Tibial artery (tissue), 4 donors: ENCODE results near the gene NEUROG3.

ENCODE experiments used
- DNase-seq, 2 donors: peaks; one replicate each; pipeline ENCODE4 v3.0.0-alpha.2; 2019
- H3K27ac ChIP-seq, 2 donors: fragments of 200-600 bp; sonication (generic) in 1 of 2; 1 replicate in 1 of 2; 2 replicates in 1 of 2; pipeline ENCODE4 v1.5.1; 2018 to 2019; ENCODE audit warnings: mild to moderate bottlenecking in 1 of 2
- H3K27me3 ChIP-seq, 2 donors: fragments of 200-600 bp; sonication (generic) in 1 of 2; one replicate each; pipeline versions ENCODE4 v1.5.1 to v1.6.0; 2016 to 2019
- H3K36me3 ChIP-seq, 3 donors: fragments of 200-600 bp; sonication (generic) in 2 of 3; one replicate each; pipeline ENCODE4 v1.5.1; 2016 to 2019; ENCODE audit warnings: mild to moderate bottlenecking in 2 of 3
- H3K4me1 ChIP-seq, 4 donors: fragments of 200-600 bp; sonication (generic) in 2 of 4; 1 replicate in 3 of 4; 2 replicates in 1 of 4; pipeline ENCODE4 v1.5.1; 2016 to 2019
- H3K4me3 ChIP-seq, 2 donors: fragments of 200-600 bp; sonication (generic) in 1 of 2; 1 replicate in 1 of 2; 2 replicates in 1 of 2; pipeline ENCODE4 v1.5.1; 2018 to 2019; ENCODE audit warnings: mild to moderate bottlenecking in 2 of 2
- H3K9me3 ChIP-seq, 3 donors: fragments of 200-600 bp; sonication (generic) in 1 of 3; one replicate each; pipeline ENCODE4 v1.5.1; 2016 to 2019
- intact Hi-C: fragments of 100-400 bp; cut with DNase I; formaldehyde crosslinking; loops from one replicate; pipeline ENCODE4 v1.15.0; 2023; ENCODE audit warnings: low total_unique reads
- TF ChIP-seq, protein P1 (sequence below), 2 experiments: fragments of 200-600 bp in 1 of 2; fragments of 450-650 bp in 1 of 2; IDR thresholded peaks; one replicate each; pipeline ENCODE4 v1.5.1; 2017 to 2019; ENCODE audit warnings: antibody characterized with exemption in 2 of 2, mild to moderate bottlenecking in 1 of 2, moderate library complexity in 1 of 2

Gene NEUROG3

GRCh38 chr10:69614130-69614529, 40.9 kb upstream of the NEUROG3 start:
- no peak for DNase-seq
- no peak overlapping the region for H3K4me3 ChIP-seq
- TF ChIP-seq, protein P1, sequence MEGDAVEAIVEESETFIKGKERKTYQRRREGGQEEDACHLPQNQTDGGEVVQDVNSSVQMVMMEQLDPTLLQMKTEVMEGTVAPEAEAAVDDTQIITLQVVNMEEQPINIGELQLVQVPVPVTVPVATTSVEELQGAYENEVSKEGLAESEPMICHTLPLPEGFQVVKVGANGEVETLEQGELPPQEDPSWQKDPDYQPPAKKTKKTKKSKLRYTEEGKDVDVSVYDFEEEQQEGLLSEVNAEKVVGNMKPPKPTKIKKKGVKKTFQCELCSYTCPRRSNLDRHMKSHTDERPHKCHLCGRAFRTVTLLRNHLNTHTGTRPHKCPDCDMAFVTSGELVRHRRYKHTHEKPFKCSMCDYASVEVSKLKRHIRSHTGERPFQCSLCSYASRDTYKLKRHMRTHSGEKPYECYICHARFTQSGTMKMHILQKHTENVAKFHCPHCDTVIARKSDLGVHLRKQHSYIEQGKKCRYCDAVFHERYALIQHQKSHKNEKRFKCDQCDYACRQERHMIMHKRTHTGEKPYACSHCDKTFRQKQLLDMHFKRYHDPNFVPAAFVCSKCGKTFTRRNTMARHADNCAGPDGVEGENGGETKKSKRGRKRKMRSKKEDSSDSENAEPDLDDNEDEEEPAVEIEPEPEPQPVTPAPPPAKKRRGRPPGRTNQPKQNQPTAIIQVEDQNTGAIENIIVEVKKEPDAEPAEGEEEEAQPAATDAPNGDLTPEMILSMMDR (IDR thresholded peaks at IDR 0.05) = no peak
- no peak overlapping the region for H3K27ac ChIP-seq
- H3K9me3 ChIP-seq = peaks cover 0 to 15% (median 14%) of the 10 kb centered on the region in 3 donors
- no peaks in the 10 kb centered on the region for H3K27me3 ChIP-seq
- intact Hi-C loops = no loop called here
- no peaks in the 10 kb centered on the region for H3K36me3 ChIP-seq
- H3K4me1 ChIP-seq = no peaks in the 10 kb centered on the region

GRCh38 chr10:69612760-69613159, 39.5 kb upstream of the NEUROG3 start:
- Histone ChIP-seq H3K4me3 (no peak overlapping the region), H3K36me3 (no peaks in the 10 kb centered on the region), H3K27ac (no peak overlapping the region), H3K4me1 (no peaks in the 10 kb centered on the region), H3K9me3 (peaks cover 0 to 18% (median 16%) of the 10 kb centered on the region in 3 donors), H3K27me3 (no peaks in the 10 kb centered on the region)
- DNase-seq = no peak
- intact Hi-C loops = no loop called here
- TF ChIP-seq, protein P1 (IDR thresholded peaks at IDR 0.05) = no peak

DNA sequence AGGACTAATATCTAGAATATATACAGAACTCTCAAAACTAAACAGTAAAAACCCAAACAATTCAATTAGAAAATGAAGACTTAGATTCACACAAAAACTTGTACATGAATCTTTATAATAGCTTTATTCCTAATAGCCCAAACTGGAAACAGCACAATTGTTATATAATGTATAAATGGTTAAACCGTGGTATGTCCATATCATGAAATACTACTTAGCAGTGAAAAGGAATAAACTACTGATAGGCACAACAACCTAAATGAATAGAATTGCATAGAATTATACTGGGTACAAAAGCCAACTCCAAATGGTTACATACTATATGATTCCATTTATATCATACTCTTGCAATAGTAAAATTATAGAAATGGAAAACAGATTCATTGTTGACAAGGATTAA, 35.9 kb upstream of the NEUROG3 start:
- intact Hi-C loops = no loop called here
- H3K27me3 ChIP-seq = peaks cover 0 to 4% of the 10 kb centered on the region in 2 donors

GRCh38 chr10:69600761-69601330, 27.6 kb upstream of the NEUROG3 start:
- peaks cover 0 to 7% (median 0%) of the 10 kb centered on the region in 3 donors for H3K9me3 ChIP-seq
- no peak overlapping the region for H3K4me3 ChIP-seq
- DNase-seq = no peak
- H3K27ac ChIP-seq = no peak overlapping the region
- H3K27me3 ChIP-seq = peaks cover 0 to 34% of the 10 kb centered on the region in 2 donors
- no peaks in the 10 kb centered on the region for H3K36me3 ChIP-seq
- intact Hi-C loops = no loop called here
- TF ChIP-seq, protein P1 (IDR thresholded peaks at IDR 0.05) = no peak
- H3K4me1 ChIP-seq = no peaks in the 10 kb centered on the region

More for the DNA sequence above, 35.9 kb upstream of the NEUROG3 start:
- no peaks in the 10 kb centered on the region for H3K36me3 ChIP-seq
- TF ChIP-seq, protein P1 (IDR thresholded peaks at IDR 0.05) = no peak
- H3K4me1 ChIP-seq = no peaks in the 10 kb centered on the region
- no peak for DNase-seq
- H3K9me3 ChIP-seq = peaks cover 0 to 23% (median 18%) of the 10 kb centered on the region in 3 donors
- no peak overlapping the region for H3K27ac ChIP-seq
- H3K4me3 ChIP-seq = no peak overlapping the region

- intact Hi-C loops = no loop called here
- no peaks in the 10 kb centered on the region for H3K36me3 ChIP-seq
- no peak overlapping the region for H3K27ac ChIP-seq
- no peak for DNase-seq
- H3K4me3 ChIP-seq = no peak overlapping the region
- no peaks in the 10 kb centered on the region for H3K27me3 ChIP-seq
- no peaks in the 10 kb centered on the region for H3K4me1 ChIP-seq
- TF ChIP-seq, protein P1 (IDR thresholded peaks at IDR 0.05) = no peak
- no peaks in the 10 kb centered on the region for H3K9me3 ChIP-seq
Observed at GRCh38 chr10:69588358-69588757, 15.1 kb upstream of the NEUROG3 start.

GRCh38 chr10:69584624-69585023, 11.4 kb upstream of the NEUROG3 start:
- no peak for DNase-seq
- no peak overlapping the region for H3K4me3 ChIP-seq
- no peak overlapping the region for H3K27ac ChIP-seq
- TF ChIP-seq, protein P1 (IDR thresholded peaks at IDR 0.05) = no peak
- H3K4me1 ChIP-seq = no peaks in the 10 kb centered on the region
- H3K36me3 ChIP-seq = no peaks in the 10 kb centered on the region
- H3K27me3 ChIP-seq = peaks cover 0 to 17% of the 10 kb centered on the region in 2 donors
- intact Hi-C loops = no loop called here
- H3K9me3 ChIP-seq = no peaks in the 10 kb centered on the region
